Mesothelial cell of epicardium (in vitro differentiated cells): ENCODE data around the gene ZNF189. TPM values are rescaled to one million over a fixed set of nuclear protein-coding genes. Genes with fewer than 3 reads are reported as not detected.

Experiments used
- DNase-seq, 2 experiments: peaks; one replicate each; pipeline ENCODE4 v3.0.0; 2021; ENCODE audit warnings: low spot score in 2 of 2; ENCODE audit not compliant: unreplicated experiment in 2 of 2
- H3K27ac Mint-ChIP-seq: 2 replicates; pipeline ENCODE4 v1.8.0; 2021; ENCODE audit warnings: mixed read lengths
- H3K27me3 Mint-ChIP-seq: 2 replicates; pipeline ENCODE4 v1.8.0; 2021; ENCODE audit warnings: low read depth, mixed read lengths
- H3K36me3 Mint-ChIP-seq: 2 replicates; pipeline ENCODE4 v1.8.0; 2021; ENCODE audit warnings: mixed read lengths
- H3K4me1 Mint-ChIP-seq: 2 replicates; pipeline ENCODE4 v1.8.0; 2021; ENCODE audit warnings: mixed read lengths
- H3K4me3 Mint-ChIP-seq: 2 replicates; pipeline ENCODE4 v1.8.0; 2021; ENCODE audit warnings: mild to moderate bottlenecking, moderate library complexity, mixed read lengths
- H3K9me3 Mint-ChIP-seq: 2 replicates; pipeline ENCODE4 v1.8.0; 2021; ENCODE audit warnings: mixed read lengths
- total RNA-seq: library from RNA; stranded (reverse); gene quantifications from 3 replicates; pipeline ENCODE4 v1.2.1, GENCODE V29; 2021
- TF ChIP-seq, protein P1 (sequence below): fragments of 200-600 bp; sonication (generic); IDR thresholded peaks from one replicate; pipeline ENCODE4 v1.5.0; 2021; ENCODE audit warnings: antibody characterized with exemption; ENCODE audit not compliant: unreplicated experiment

ZNF189 gene
- total RNA-seq, 1 donor from 2014 or later: 32.1 TPM

- DNase-seq: no peak
- no peaks in the 10 kb centered on the region for H3K27me3 Mint-ChIP-seq
- peaks cover 75% of the 10 kb centered on the region for H3K9me3 Mint-ChIP-seq
- no peak overlapping the region for H3K4me3 Mint-ChIP-seq
- no peak overlapping the region for H3K27ac Mint-ChIP-seq
- peaks cover 23% of the 10 kb centered on the region for H3K4me1 Mint-ChIP-seq
- H3K36me3 Mint-ChIP-seq: peaks cover 82% of the 10 kb centered on the region
- TF ChIP-seq, protein P1, sequence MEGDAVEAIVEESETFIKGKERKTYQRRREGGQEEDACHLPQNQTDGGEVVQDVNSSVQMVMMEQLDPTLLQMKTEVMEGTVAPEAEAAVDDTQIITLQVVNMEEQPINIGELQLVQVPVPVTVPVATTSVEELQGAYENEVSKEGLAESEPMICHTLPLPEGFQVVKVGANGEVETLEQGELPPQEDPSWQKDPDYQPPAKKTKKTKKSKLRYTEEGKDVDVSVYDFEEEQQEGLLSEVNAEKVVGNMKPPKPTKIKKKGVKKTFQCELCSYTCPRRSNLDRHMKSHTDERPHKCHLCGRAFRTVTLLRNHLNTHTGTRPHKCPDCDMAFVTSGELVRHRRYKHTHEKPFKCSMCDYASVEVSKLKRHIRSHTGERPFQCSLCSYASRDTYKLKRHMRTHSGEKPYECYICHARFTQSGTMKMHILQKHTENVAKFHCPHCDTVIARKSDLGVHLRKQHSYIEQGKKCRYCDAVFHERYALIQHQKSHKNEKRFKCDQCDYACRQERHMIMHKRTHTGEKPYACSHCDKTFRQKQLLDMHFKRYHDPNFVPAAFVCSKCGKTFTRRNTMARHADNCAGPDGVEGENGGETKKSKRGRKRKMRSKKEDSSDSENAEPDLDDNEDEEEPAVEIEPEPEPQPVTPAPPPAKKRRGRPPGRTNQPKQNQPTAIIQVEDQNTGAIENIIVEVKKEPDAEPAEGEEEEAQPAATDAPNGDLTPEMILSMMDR: no peak
Observed at GRCh38 chr9:101403516-101404285, 5.0 kb downstream of the ZNF189 start.

GRCh38 chr9:101408374-101409078, 9.9 kb downstream of the ZNF189 start:
- no peaks in the 10 kb centered on the region for H3K4me1 Mint-ChIP-seq
- no peak for DNase-seq
- no peak overlapping the region for H3K4me3 Mint-ChIP-seq
- H3K36me3 Mint-ChIP-seq: peaks cover 85% of the 10 kb centered on the region
- TF ChIP-seq, protein P1: no peak
- H3K27me3 Mint-ChIP-seq: no peaks in the 10 kb centered on the region
- H3K9me3 Mint-ChIP-seq: peaks cover 84% of the 10 kb centered on the region
- no peak overlapping the region for H3K27ac Mint-ChIP-seq

DNA sequence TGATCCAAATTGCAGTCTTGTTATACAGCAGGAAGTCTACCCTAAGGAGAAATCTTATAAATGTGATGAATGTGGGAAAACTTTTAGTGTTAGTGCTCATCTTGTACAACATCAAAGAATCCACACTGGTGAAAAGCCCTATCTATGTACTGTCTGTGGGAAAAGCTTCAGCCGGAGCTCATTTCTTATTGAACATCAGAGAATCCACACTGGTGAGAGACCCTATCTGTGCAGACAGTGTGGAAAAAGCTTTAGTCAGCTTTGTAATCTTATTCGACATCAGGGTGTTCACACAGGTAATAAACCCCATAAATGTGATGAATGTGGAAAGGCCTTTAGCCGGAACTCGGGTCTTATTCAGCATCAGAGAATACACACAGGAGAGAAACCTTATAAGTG, 10.4 kb downstream of the ZNF189 start:
- DNase-seq: no peak
- TF ChIP-seq, protein P1: no peak
- H3K27ac Mint-ChIP-seq: no peak overlapping the region
- no peaks in the 10 kb centered on the region for H3K4me1 Mint-ChIP-seq
- H3K27me3 Mint-ChIP-seq: no peaks in the 10 kb centered on the region
- H3K36me3 Mint-ChIP-seq: peaks cover 82% of the 10 kb centered on the region
- H3K4me3 Mint-ChIP-seq: no peak overlapping the region
- peaks cover 83% of the 10 kb centered on the region for H3K9me3 Mint-ChIP-seq

DNA sequence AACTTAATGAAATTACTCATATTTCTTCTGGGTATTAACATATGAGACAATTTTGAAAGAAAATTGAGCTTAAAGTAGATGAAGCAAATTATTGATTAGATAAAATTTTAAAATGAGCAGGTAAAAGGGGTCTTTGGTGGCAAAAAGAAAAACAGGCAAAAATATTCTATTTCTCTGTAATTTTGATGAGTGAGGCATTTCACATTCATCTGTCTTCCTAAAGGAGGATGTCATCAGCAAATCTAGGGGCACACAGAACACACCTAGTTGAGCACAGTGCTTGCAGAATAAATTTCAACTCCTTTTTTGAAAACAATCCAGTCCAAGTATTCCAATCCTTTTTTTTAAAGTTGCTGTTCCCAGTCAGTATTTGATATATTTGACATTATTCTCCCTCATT, 16.2 kb downstream of the ZNF189 start:
- H3K27ac Mint-ChIP-seq: no peak overlapping the region
- H3K4me1 Mint-ChIP-seq: no peaks in the 10 kb centered on the region
- no peak for DNase-seq
- H3K4me3 Mint-ChIP-seq: no peak overlapping the region
- no peaks in the 10 kb centered on the region for H3K27me3 Mint-ChIP-seq
- TF ChIP-seq, protein P1: no peak
- peaks cover 46% of the 10 kb centered on the region for H3K36me3 Mint-ChIP-seq
- H3K9me3 Mint-ChIP-seq: peaks cover 54% of the 10 kb centered on the region

DNA sequence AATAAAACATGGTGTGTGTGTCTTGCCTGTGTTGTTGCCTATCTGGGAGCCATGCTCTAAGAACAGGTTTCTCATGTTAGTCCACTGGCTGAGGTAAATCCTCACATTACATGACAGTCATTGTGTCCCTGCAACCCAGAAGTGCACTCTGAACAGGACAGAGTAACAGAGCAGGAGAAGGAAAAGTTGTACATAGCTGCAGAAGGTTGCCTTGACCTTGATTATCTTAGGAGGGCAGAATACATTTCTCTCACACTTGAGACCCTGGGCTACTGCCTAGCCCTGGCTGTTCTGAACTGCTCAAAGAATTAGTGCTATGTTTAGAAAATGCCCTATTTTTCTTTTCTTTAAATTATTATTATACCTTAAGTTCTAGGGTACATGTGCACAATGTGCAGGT, 16.9 kb downstream of the ZNF189 start:
- Mint-ChIP-seq H3K36me3 (peaks cover 42% of the 10 kb centered on the region), H3K9me3 (peaks cover 49% of the 10 kb centered on the region), H3K27ac (no peak overlapping the region), H3K27me3 (no peaks in the 10 kb centered on the region), H3K4me3 (no peak overlapping the region), H3K4me1 (no peaks in the 10 kb centered on the region)
- TF ChIP-seq, protein P1: no peak
- no peak for DNase-seq
